ENCODE data around the gene HCST.

Gene HCST

GRCh38 chr19:35949131-35949530 lies 46.8 kb downstream of the HCST start:
- H3K4me3 ChIP-seq (ENCODE audit: extremely low read depth, insufficient read depth, low read length, poor library complexity, severe bottlenecking), result no peak overlapping the region
- H3K9me3 ChIP-seq (ENCODE audit: control insufficient read depth, low read length), result no peaks in the 10 kb centered on the region
- WGBS, 2 experiments (ENCODE audit: insufficient coverage in 2 of 2), result 17 to 33% methylated on average over 1 of the region's 2 CpGs
- no peaks in the 10 kb centered on the region for H3K36me3 ChIP-seq (ENCODE audit: control insufficient read depth, insufficient read depth, low read length)
- no peak overlapping the region for H3K27ac ChIP-seq (ENCODE audit: low read depth, low read length, severe bottlenecking)
- no peaks in the 10 kb centered on the region for H3K4me1 ChIP-seq (ENCODE audit: control insufficient read depth, insufficient read depth, low read length, poor library complexity, severe bottlenecking)
